Activated B cell treated with CpG ODN at 0.5 μM for 24 hours (primary cell): ENCODE data around the gene UCN. TPM values are rescaled to one million over a fixed set of nuclear protein-coding genes. Genes with fewer than 3 reads are reported as not detected.

ENCODE experiments used
- ATAC-seq: fragments of 200-7000 bp; cut with Tn5 transposase; one replicate; pipeline ENCODE4 v1.10.0; 2021; ENCODE audit warnings: low read depth, mild to moderate bottlenecking, moderate library complexity
- CTCF ChIA-PET: fragments of 350-600 bp; sonication (Branson Sonifier 250); formaldehyde crosslinking; loops from one replicate; lab custom pipeline; 2021; ENCODE audit warnings: antibody characterized with exemption; lab: Charles Lee
- POLR2A ChIA-PET: fragments of 350-600 bp; sonication (Branson Sonifier 250); formaldehyde crosslinking; loops from one replicate; lab custom pipeline; 2021; ENCODE audit warnings: antibody characterized with exemption; lab: Charles Lee
- DNase-seq: peaks from one replicate; pipeline ENCODE4 v3.0.0; 2022
- H3K27ac Mint-ChIP-seq: one replicate; pipeline ENCODE4 v1.8.0; 2020; ENCODE audit warnings: mixed read lengths
- H3K27me3 Mint-ChIP-seq: one replicate; pipeline ENCODE4 v1.8.0; 2021; ENCODE audit warnings: mixed read lengths
- H3K36me3 Mint-ChIP-seq: one replicate; pipeline ENCODE4 v1.8.0; 2021; ENCODE audit warnings: low read depth, mixed read lengths
- H3K4me1 Mint-ChIP-seq: one replicate; pipeline ENCODE4 v1.8.0; 2021; ENCODE audit warnings: mixed read lengths
- H3K4me3 Mint-ChIP-seq: one replicate; pipeline ENCODE4 v1.8.0; 2020; ENCODE audit warnings: mild to moderate bottlenecking, mixed read lengths
- H3K9me3 Mint-ChIP-seq: one replicate; pipeline ENCODE4 v1.8.0; 2020; ENCODE audit warnings: mixed read lengths
- intact Hi-C: fragments of 100-400 bp; cut with micrococcal nuclease; formaldehyde crosslinking; loops from one replicate; pipeline ENCODE4 v1.15.1; 2024
- total RNA-seq: library from RNA; stranded (reverse); gene quantifications from 2 replicates; pipeline ENCODE4 v1.2.3, GENCODE V29; 2022
- TF ChIP-seq, protein P1 (sequence below): fragments of 200-600 bp; IDR thresholded peaks from one replicate; pipeline ENCODE4 v1.8.0; 2022; ENCODE audit warnings: antibody characterized with exemption, mild to moderate bottlenecking

Gene UCN
- total RNA-seq, 1 donor from 2014 or later: 1.2 TPM

DNA sequence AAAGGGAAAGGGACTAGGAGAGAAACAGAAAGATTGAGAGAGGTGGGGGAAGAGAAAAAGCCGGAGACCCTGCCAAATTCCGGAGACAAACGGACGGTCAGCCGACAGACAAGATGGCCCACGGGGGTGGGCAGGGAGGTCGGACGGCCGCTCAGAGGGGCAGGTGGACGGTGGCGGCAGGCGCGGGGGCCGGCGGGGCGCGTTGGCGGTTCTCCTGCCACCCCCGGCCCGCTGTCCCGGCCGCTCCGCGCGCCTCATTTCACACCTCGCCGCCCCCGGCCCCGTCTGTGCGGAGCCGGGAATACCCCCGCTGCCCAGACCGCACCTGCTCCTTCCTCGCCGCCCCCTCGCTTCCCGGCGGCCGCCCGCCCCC lies 46.3 kb downstream of the UCN start:
- peaks cover 33% of the 10 kb centered on the region for H3K4me1 Mint-ChIP-seq
- no peaks in the 10 kb centered on the region for H3K9me3 Mint-ChIP-seq
- DNase-seq (no peak), ATAC-seq (no peak)
- H3K4me3 Mint-ChIP-seq: peak overlapping the region; percentile 74
- H3K27ac Mint-ChIP-seq: no peak overlapping the region
- CTCF ChIA-PET: no interaction called here
- H3K36me3 Mint-ChIP-seq: peaks cover 2% of the 10 kb centered on the region
- TF ChIP-seq, protein P1, sequence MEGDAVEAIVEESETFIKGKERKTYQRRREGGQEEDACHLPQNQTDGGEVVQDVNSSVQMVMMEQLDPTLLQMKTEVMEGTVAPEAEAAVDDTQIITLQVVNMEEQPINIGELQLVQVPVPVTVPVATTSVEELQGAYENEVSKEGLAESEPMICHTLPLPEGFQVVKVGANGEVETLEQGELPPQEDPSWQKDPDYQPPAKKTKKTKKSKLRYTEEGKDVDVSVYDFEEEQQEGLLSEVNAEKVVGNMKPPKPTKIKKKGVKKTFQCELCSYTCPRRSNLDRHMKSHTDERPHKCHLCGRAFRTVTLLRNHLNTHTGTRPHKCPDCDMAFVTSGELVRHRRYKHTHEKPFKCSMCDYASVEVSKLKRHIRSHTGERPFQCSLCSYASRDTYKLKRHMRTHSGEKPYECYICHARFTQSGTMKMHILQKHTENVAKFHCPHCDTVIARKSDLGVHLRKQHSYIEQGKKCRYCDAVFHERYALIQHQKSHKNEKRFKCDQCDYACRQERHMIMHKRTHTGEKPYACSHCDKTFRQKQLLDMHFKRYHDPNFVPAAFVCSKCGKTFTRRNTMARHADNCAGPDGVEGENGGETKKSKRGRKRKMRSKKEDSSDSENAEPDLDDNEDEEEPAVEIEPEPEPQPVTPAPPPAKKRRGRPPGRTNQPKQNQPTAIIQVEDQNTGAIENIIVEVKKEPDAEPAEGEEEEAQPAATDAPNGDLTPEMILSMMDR: no peak
- intact Hi-C loops: no loop called here
- POLR2A ChIA-PET: interaction anchor here (1.6 kb wide), 1 partner anchor 148 kb away, joined by 4 read pairs; the partner anchor contains the start of gene PPM1G
- H3K27me3 Mint-ChIP-seq: peaks cover 59% of the 10 kb centered on the region

DNA sequence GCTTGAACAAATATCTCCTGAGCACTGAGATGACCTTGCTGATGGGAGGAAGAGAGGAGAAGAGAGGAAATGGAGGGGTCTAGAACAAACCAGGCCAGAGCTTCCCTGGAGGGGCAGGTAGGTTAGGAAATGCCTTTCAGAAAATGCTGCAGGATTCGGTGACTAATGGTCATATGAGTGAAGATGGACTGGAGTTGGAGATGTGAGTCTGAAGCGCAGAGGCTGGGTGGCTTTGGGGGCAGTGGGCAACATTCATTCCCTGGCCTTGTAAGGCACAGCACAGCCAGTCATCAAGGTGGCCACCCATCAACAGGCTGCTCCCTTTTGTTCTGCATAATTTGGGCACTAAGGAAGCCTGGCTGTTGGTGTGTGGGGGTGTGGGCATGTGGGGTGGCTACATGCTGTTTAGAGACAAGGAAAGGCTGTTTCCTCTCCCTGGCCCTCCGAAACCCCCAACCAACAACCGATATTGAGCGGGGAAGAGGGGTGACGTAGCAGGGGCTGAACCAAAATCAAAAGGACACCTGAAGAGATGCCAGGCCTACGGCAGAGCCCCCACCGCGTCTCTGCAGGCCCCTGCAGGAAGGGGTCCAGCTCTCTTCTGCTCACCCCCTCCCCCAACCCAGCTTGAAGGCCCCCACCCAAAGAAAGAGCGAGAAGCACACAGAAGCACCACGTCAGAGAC lies 46.9 kb downstream of the UCN start:
- Mint-ChIP-seq H3K27me3 (peaks cover 65% of the 10 kb centered on the region), H3K27ac (no peak overlapping the region), H3K4me1 (peaks cover 33% of the 10 kb centered on the region), H3K4me3 (peak overlapping the region; percentile 74), H3K36me3 (peaks cover 2% of the 10 kb centered on the region), H3K9me3 (no peaks in the 10 kb centered on the region)
- TF ChIP-seq, protein P1: no peak
- ChIA-PET CTCF (no interaction called here), POLR2A (no interaction called here)
- ATAC-seq (no peak), DNase-seq (no peak)
- intact Hi-C loops: no loop called here

DNA sequence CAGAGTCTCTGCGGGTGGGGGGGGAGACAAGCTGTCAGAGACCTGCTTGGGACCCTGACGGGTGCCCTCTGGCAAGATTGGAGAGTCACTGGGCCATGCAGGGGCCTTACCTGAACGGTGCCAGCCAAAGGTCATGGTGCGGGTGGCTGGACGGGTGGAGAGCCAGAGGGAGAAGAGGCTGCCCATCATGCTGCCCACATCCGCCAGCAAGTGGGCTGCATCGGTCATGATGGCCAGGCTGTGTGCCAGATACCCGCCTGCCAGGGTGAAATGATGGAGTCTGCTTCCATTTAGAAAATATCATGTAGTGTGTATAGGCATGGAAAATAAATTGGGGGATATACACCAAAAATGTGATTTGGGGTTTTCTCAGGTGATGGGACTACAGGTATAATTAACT lies 50.2 kb downstream of the UCN start:
- CTCF ChIA-PET: no interaction called here
- ATAC-seq: no peak
- POLR2A ChIA-PET: no interaction called here
- TF ChIP-seq, protein P1: no peak
- no peaks in the 10 kb centered on the region for H3K9me3 Mint-ChIP-seq
- peaks cover 59% of the 10 kb centered on the region for H3K27me3 Mint-ChIP-seq
- H3K36me3 Mint-ChIP-seq: no peaks in the 10 kb centered on the region
- no peak overlapping the region for H3K4me3 Mint-ChIP-seq
- no peak overlapping the region for H3K27ac Mint-ChIP-seq
- peaks cover 12% of the 10 kb centered on the region for H3K4me1 Mint-ChIP-seq
- no peak for DNase-seq
- intact Hi-C loops: no loop called here

Other genes with a start within 250 kb of the UCN start
- 243 and 265 TPM in 2 replicates for gene OST4, start 236.8 kb downstream of the UCN start, total RNA-seq
- gene EMILIN1, start 229.8 kb downstream of the UCN start, total RNA-seq: 0.29 and 0.69 TPM in 2 replicates
- gene KHK, start 221.7 kb downstream of the UCN start, total RNA-seq: 2.2 and 2.6 TPM in 2 replicates
- 0.17 and 0.31 TPM in 2 replicates for gene CGREF1, start 189.3 kb downstream of the UCN start, total RNA-seq
- 0.20 and 1.1 TPM in 2 replicates for gene ABHD1, start 184.6 kb downstream of the UCN start, total RNA-seq
- gene PREB, start 173.8 kb downstream of the UCN start, total RNA-seq: 38.6 and 38.7 TPM in 2 replicates
- gene PRR30, start 169.0 kb downstream of the UCN start, total RNA-seq: not detected in 2 replicates
- 0.07 TPM in 1 of 2 replicates, not detected in the other for gene TCF23, start 159.4 kb downstream of the UCN start, total RNA-seq
- gene ATRAID, start 96.4 kb downstream of the UCN start, total RNA-seq: 73.9 and 77.2 TPM in 2 replicates
- 53.2 and 69.9 TPM in 2 replicates for gene SLC5A6, start 96.2 kb downstream of the UCN start, total RNA-seq
- gene CAD, start 91.1 kb downstream of the UCN start, total RNA-seq: 55.9 and 64.1 TPM in 2 replicates
- 0.12 and 0.27 TPM in 2 replicates for gene SLC30A3, start 45.4 kb downstream of the UCN start, total RNA-seq
- not detected in 2 replicates for gene DNAJC5G, start 33.0 kb downstream of the UCN start, total RNA-seq
- not detected in 2 replicates for gene TRIM54, start 26.0 kb downstream of the UCN start, total RNA-seq
- 78.1 and 98.3 TPM in 2 replicates for gene MPV17, start 14.7 kb upstream of the UCN start, total RNA-seq
- 91.7 and 119 TPM in 2 replicates for gene GTF3C2, start 48.3 kb upstream of the UCN start, total RNA-seq
- gene EIF2B4, start 61.9 kb upstream of the UCN start, total RNA-seq: 43.3 and 49.9 TPM in 2 replicates
- 124 and 128 TPM in 2 replicates for gene SNX17, start 62.2 kb upstream of the UCN start, total RNA-seq
- 30.1 and 32.8 TPM in 2 replicates for gene ZNF513, start 72.3 kb upstream of the UCN start, total RNA-seq
- 74.7 and 75.2 TPM in 2 replicates for gene PPM1G, start 101.1 kb upstream of the UCN start, total RNA-seq
- 78.9 and 82.3 TPM in 2 replicates for gene NRBP1, start 120.2 kb upstream of the UCN start, total RNA-seq
- gene KRTCAP3, start 133.9 kb upstream of the UCN start, total RNA-seq: 6.3 and 10.0 TPM in 2 replicates
- 12.7 and 14.4 TPM in 2 replicates for gene IFT172, start 181.3 kb upstream of the UCN start, total RNA-seq
- not detected in 2 replicates for gene FNDC4, start 186.8 kb upstream of the UCN start, total RNA-seq
- gene GCKR, start 188.4 kb upstream of the UCN start, total RNA-seq: not detected in 2 replicates